ENCODE data around the gene CD8B2. TPM values are rescaled to one million over a fixed set of nuclear protein-coding genes. Genes with fewer than 3 reads are reported as not detected.
"Not testable (repeated sequence)": the region's sequence is repeated elsewhere in the genome, so short reads cannot be mapped to it uniquely, and the experiment has no call there.

The CD8B2 gene
- total RNA-seq, 1 experiment from 2014 or later: 0.14 TPM

- intact Hi-C loops (cut with micrococcal nuclease; ENCODE audit: unreplicated experiment); H3K4me1 ChIP-seq; H3K9me3 ChIP-seq; H3K27me3 Mint-ChIP-seq (ENCODE audit: insufficient read depth, unreplicated experiment); H3K4me1 Mint-ChIP-seq (ENCODE audit: low read depth, unreplicated experiment); H3K27ac Mint-ChIP-seq (ENCODE audit: unreplicated experiment); BruUV-seq (replicated peaks); H3K36me3 Mint-ChIP-seq (ENCODE audit: insufficient read depth, unreplicated experiment); H3K9me3 Mint-ChIP-seq (ENCODE audit: unreplicated experiment); POLR2A ChIA-PET; H3K27me3 ChIP-seq (replicated peaks; ENCODE audit: control insufficient read depth, insufficient read depth, low read length); H3K4me3 ChIP-seq (ENCODE audit: low read depth, low read length); CTCF ChIA-PET; H3K36me3 ChIP-seq (ENCODE audit: control insufficient read depth, insufficient read depth, low read length); H3K4me3 Mint-ChIP-seq (ENCODE audit: unreplicated experiment); DNase-seq: not testable (repeated sequence)
Measured at GRCh38 chr2:106508660-106509373, 21.7 kb downstream of the CD8B2 start.

- CTCF ChIA-PET; H3K9me3 ChIP-seq; intact Hi-C loops (cut with micrococcal nuclease; ENCODE audit: unreplicated experiment); BruUV-seq (replicated peaks); H3K27me3 ChIP-seq (replicated peaks; ENCODE audit: control insufficient read depth, insufficient read depth, low read length); H3K4me1 ChIP-seq; H3K4me3 ChIP-seq (ENCODE audit: low read depth, low read length); POLR2A ChIA-PET; H3K4me1 Mint-ChIP-seq (ENCODE audit: low read depth, unreplicated experiment); DNase-seq; H3K36me3 Mint-ChIP-seq (ENCODE audit: insufficient read depth, unreplicated experiment); H3K4me3 Mint-ChIP-seq (ENCODE audit: unreplicated experiment); H3K27me3 Mint-ChIP-seq (ENCODE audit: insufficient read depth, unreplicated experiment); H3K27ac Mint-ChIP-seq (ENCODE audit: unreplicated experiment); H3K9me3 Mint-ChIP-seq (ENCODE audit: unreplicated experiment); H3K36me3 ChIP-seq (ENCODE audit: control insufficient read depth, insufficient read depth, low read length): not testable (repeated sequence)
Measured at GRCh38 chr2:106509374-106509770, 22.2 kb downstream of the CD8B2 start.

GRCh38 chr2:106510791-106511190 lies 23.6 kb downstream of the CD8B2 start:
- H3K36me3 Mint-ChIP-seq (ENCODE audit: insufficient read depth, unreplicated experiment); BruUV-seq (replicated peaks); H3K9me3 ChIP-seq; intact Hi-C loops (cut with micrococcal nuclease; ENCODE audit: unreplicated experiment); H3K36me3 ChIP-seq (ENCODE audit: control insufficient read depth, insufficient read depth, low read length); H3K4me3 Mint-ChIP-seq (ENCODE audit: unreplicated experiment); H3K27me3 Mint-ChIP-seq (ENCODE audit: insufficient read depth, unreplicated experiment); POLR2A ChIA-PET; H3K27ac Mint-ChIP-seq (ENCODE audit: unreplicated experiment); DNase-seq; H3K4me3 ChIP-seq (ENCODE audit: low read depth, low read length); H3K27me3 ChIP-seq (replicated peaks; ENCODE audit: control insufficient read depth, insufficient read depth, low read length); H3K4me1 ChIP-seq; H3K4me1 Mint-ChIP-seq (ENCODE audit: low read depth, unreplicated experiment); CTCF ChIA-PET; H3K9me3 Mint-ChIP-seq (ENCODE audit: unreplicated experiment): not testable (repeated sequence)

GRCh38 chr2:106511476-106511901 lies 24.3 kb downstream of the CD8B2 start:
- H3K4me1 ChIP-seq; H3K9me3 ChIP-seq; DNase-seq; H3K4me1 Mint-ChIP-seq (ENCODE audit: low read depth, unreplicated experiment); CTCF ChIA-PET; intact Hi-C loops (cut with micrococcal nuclease; ENCODE audit: unreplicated experiment); H3K36me3 Mint-ChIP-seq (ENCODE audit: insufficient read depth, unreplicated experiment); BruUV-seq (replicated peaks); H3K27ac Mint-ChIP-seq (ENCODE audit: unreplicated experiment); H3K27me3 Mint-ChIP-seq (ENCODE audit: insufficient read depth, unreplicated experiment); H3K4me3 ChIP-seq (ENCODE audit: low read depth, low read length); H3K9me3 Mint-ChIP-seq (ENCODE audit: unreplicated experiment); H3K27me3 ChIP-seq (replicated peaks; ENCODE audit: control insufficient read depth, insufficient read depth, low read length); H3K4me3 Mint-ChIP-seq (ENCODE audit: unreplicated experiment); H3K36me3 ChIP-seq (ENCODE audit: control insufficient read depth, insufficient read depth, low read length); POLR2A ChIA-PET: not testable (repeated sequence)

- H3K4me1 Mint-ChIP-seq (ENCODE audit: low read depth, unreplicated experiment); H3K36me3 ChIP-seq (ENCODE audit: control insufficient read depth, insufficient read depth, low read length); POLR2A ChIA-PET; BruUV-seq (replicated peaks); CTCF ChIA-PET; H3K36me3 Mint-ChIP-seq (ENCODE audit: insufficient read depth, unreplicated experiment); intact Hi-C loops (cut with micrococcal nuclease; ENCODE audit: unreplicated experiment); H3K4me3 Mint-ChIP-seq (ENCODE audit: unreplicated experiment); H3K4me1 ChIP-seq; H3K9me3 ChIP-seq; H3K9me3 Mint-ChIP-seq (ENCODE audit: unreplicated experiment); DNase-seq; H3K4me3 ChIP-seq (ENCODE audit: low read depth, low read length); H3K27me3 ChIP-seq (replicated peaks; ENCODE audit: control insufficient read depth, insufficient read depth, low read length); H3K27me3 Mint-ChIP-seq (ENCODE audit: insufficient read depth, unreplicated experiment); H3K27ac Mint-ChIP-seq (ENCODE audit: unreplicated experiment): not testable (repeated sequence)
Measured at GRCh38 chr2:106511934-106512333, 24.8 kb downstream of the CD8B2 start.

GRCh38 chr2:106513391-106513790 lies 26.2 kb downstream of the CD8B2 start:
- intact Hi-C loops (cut with micrococcal nuclease; ENCODE audit: unreplicated experiment); H3K4me1 ChIP-seq; H3K9me3 ChIP-seq; POLR2A ChIA-PET; DNase-seq; H3K9me3 Mint-ChIP-seq (ENCODE audit: unreplicated experiment); H3K27me3 ChIP-seq (replicated peaks; ENCODE audit: control insufficient read depth, insufficient read depth, low read length); H3K36me3 ChIP-seq (ENCODE audit: control insufficient read depth, insufficient read depth, low read length); H3K27ac Mint-ChIP-seq (ENCODE audit: unreplicated experiment); H3K27me3 Mint-ChIP-seq (ENCODE audit: insufficient read depth, unreplicated experiment); H3K4me3 Mint-ChIP-seq (ENCODE audit: unreplicated experiment); H3K4me1 Mint-ChIP-seq (ENCODE audit: low read depth, unreplicated experiment); H3K36me3 Mint-ChIP-seq (ENCODE audit: insufficient read depth, unreplicated experiment); BruUV-seq (replicated peaks); CTCF ChIA-PET; H3K4me3 ChIP-seq (ENCODE audit: low read depth, low read length): not testable (repeated sequence)

- H3K9me3 Mint-ChIP-seq (ENCODE audit: unreplicated experiment); H3K4me3 ChIP-seq (ENCODE audit: low read depth, low read length); BruUV-seq (replicated peaks); H3K27me3 ChIP-seq (replicated peaks; ENCODE audit: control insufficient read depth, insufficient read depth, low read length); H3K4me3 Mint-ChIP-seq (ENCODE audit: unreplicated experiment); POLR2A ChIA-PET; H3K4me1 Mint-ChIP-seq (ENCODE audit: low read depth, unreplicated experiment); H3K27ac Mint-ChIP-seq (ENCODE audit: unreplicated experiment); intact Hi-C loops (cut with micrococcal nuclease; ENCODE audit: unreplicated experiment); H3K4me1 ChIP-seq; DNase-seq; H3K36me3 ChIP-seq (ENCODE audit: control insufficient read depth, insufficient read depth, low read length); H3K27me3 Mint-ChIP-seq (ENCODE audit: insufficient read depth, unreplicated experiment); H3K9me3 ChIP-seq; H3K36me3 Mint-ChIP-seq (ENCODE audit: insufficient read depth, unreplicated experiment): not testable (repeated sequence)
- CTCF ChIA-PET: interaction anchor here (0.8 kb wide), 1 partner anchor 24 kb away, joined by 5 read pairs; no protein-coding TSS in a partner anchor
Measured at GRCh38 chr2:106514827-106515226, 27.7 kb downstream of the CD8B2 start.
